Occipital lobe (tissue), 2 donors: ENCODE data around the gene PIGB. TPM values are rescaled to one million over a fixed set of nuclear protein-coding genes. Genes with fewer than 3 reads are reported as not detected.
"Not testable (repeated sequence)": the region's sequence is repeated elsewhere in the genome, so short reads cannot be mapped to it uniquely, and the experiment has no call there.

Experiments
- DNase-seq: peaks from one replicate; lab custom pipeline; 2025; lab: John Stamatoyannopoulos, UW
- total RNA-seq: library from RNA; depleted of rRNA; stranded (reverse); fragments of >200 nt; gene quantifications from one replicate; pipeline ENCODE4 v1.2.3, GENCODE V29; 2014

Gene PIGB
- total RNA-seq = 6.9 TPM

- DNase-seq = peak; percentile 78
Observed at GRCh38 chr15:55318588-55319494, at the start of gene PIGB, which contains the start of gene PIGBOS1. TSS of gene PIGB (plus strand) at chr15:55319222. CDS start at chr15:55319251, 29 bp downstream. TSS of gene PIGBOS1 (minus strand) at chr15:55319123. CDS start at chr15:55317792, 1,331 bp downstream.

- DNase-seq = no peak
Observed at GRCh38 chr15:55270291-55270690, 48.7 kb upstream of the PIGB start.

GRCh38 chr15:55276324-55276723, 42.7 kb upstream of the PIGB start:
- DNase-seq = no peak

- DNase-seq = no peak
Observed at GRCh38 chr15:55277116-55277564, 41.9 kb upstream of the PIGB start.

GRCh38 chr15:55277715-55278114, 41.3 kb upstream of the PIGB start:
- DNase-seq = no peak

- DNase-seq = no peak
Observed at GRCh38 chr15:55279100-55279745, 39.8 kb upstream of the PIGB start.

GRCh38 chr15:55279746-55280351, 39.2 kb upstream of the PIGB start:
- DNase-seq = no peak

GRCh38 chr15:55280589-55280988, 38.4 kb upstream of the PIGB start:
- not testable (repeated sequence) for DNase-seq

GRCh38 chr15:55281517-55282228, 37.3 kb upstream of the PIGB start:
- DNase-seq = no peak

- DNase-seq = no peak
Observed at GRCh38 chr15:55282284-55282833, 36.7 kb upstream of the PIGB start.

- no peak for DNase-seq
Observed at GRCh38 chr15:55283379-55284147, 35.5 kb upstream of the PIGB start.

- DNase-seq = no peak
Observed at GRCh38 chr15:55284426-55284825, 34.6 kb upstream of the PIGB start.

GRCh38 chr15:55286442-55287189, 32.4 kb upstream of the PIGB start:
- DNase-seq = not testable (repeated sequence)

- DNase-seq = no peak
Observed at GRCh38 chr15:55288006-55288717, 30.9 kb upstream of the PIGB start.

- no peak for DNase-seq
Observed at GRCh38 chr15:55289011-55289745, 29.8 kb upstream of the PIGB start.

- DNase-seq = peak; percentile 28
Observed at GRCh38 chr15:55289746-55290527, 29.1 kb upstream of the PIGB start, which contains the start of gene RAB27A. TSS of gene RAB27A (minus strand) at chr15:55289813. CDS start at chr15:55234934, 54,879 bp downstream.

- DNase-seq = peak; percentile 54
Observed at GRCh38 chr15:55290528-55291057, 28.4 kb upstream of the PIGB start.
